Neuronal stem cell (in vitro differentiated cells): Measurements from ENCODE around the gene MRPL16.

Experiments
- DNase-seq: peaks from one replicate; pipeline ENCODE4 v3.0.0-alpha.2; 2013; ENCODE audit warnings: low spot score
- H2AFZ ChIP-seq: one replicate; pipeline ENCODE4 v1.6.1; 2013; ENCODE audit warnings: mild to moderate bottlenecking, low read length, inconsistent platforms
- H2AK5ac ChIP-seq: 2 replicates; pipeline ENCODE4 v1.6.1; 2013; ENCODE audit warnings: low read depth, mild to moderate bottlenecking, inconsistent platforms, low read length, moderate library complexity, mixed read lengths
- H2BK120ac ChIP-seq: 2 replicates; pipeline ENCODE4 v1.6.1; 2013; ENCODE audit warnings: low read depth, mild to moderate bottlenecking, inconsistent platforms, low read length, moderate library complexity, mixed read lengths
- H2BK12ac ChIP-seq: one replicate; pipeline ENCODE4 v1.6.1; 2013; ENCODE audit warnings: low read length, inconsistent platforms
- H2BK15ac ChIP-seq: 2 replicates; pipeline ENCODE4 v1.6.1; 2013; ENCODE audit warnings: mild to moderate bottlenecking, low read length, inconsistent platforms, mixed read lengths
- H2BK5ac ChIP-seq: one replicate; pipeline ENCODE4 v1.6.1; 2013; ENCODE audit warnings: inconsistent platforms, mild to moderate bottlenecking, low read length, moderate library complexity
- H3K14ac ChIP-seq: one replicate; pipeline ENCODE4 v1.6.1; 2013; ENCODE audit warnings: low read length, inconsistent platforms
- H3K18ac ChIP-seq: 2 replicates; pipeline ENCODE4 v1.6.1; 2013; ENCODE audit warnings: low read length, inconsistent platforms
- H3K23ac ChIP-seq: 2 replicates; pipeline ENCODE4 v1.6.1; 2013; ENCODE audit warnings: low read depth, mild to moderate bottlenecking, mixed read lengths, low read length, inconsistent platforms; ENCODE audit not compliant: poor library complexity
- H3K27ac ChIP-seq: replicated peaks from 3 replicates; pipeline ENCODE4 v1.5.1; 2013; ENCODE audit warnings: low read length, inconsistent platforms
- H3K27me3 ChIP-seq, 3 experiments: 2 replicates each; pipeline ENCODE4 v1.6.1; 2013; ENCODE audit warnings: low read length in 3 of 3, mild to moderate bottlenecking in 2 of 3, inconsistent platforms in 1 of 3, low read depth in 1 of 3, mixed read lengths in 1 of 3, moderate library complexity in 1 of 3; ENCODE audit not compliant: control insufficient read depth in 3 of 3, insufficient read depth in 3 of 3
- H3K36me3 ChIP-seq, 2 donors: replicated peaks in 1 of 2; 2 replicates each; pipeline ENCODE4 v1.6.1; 2013; ENCODE audit warnings: low read length in 2 of 2; ENCODE audit not compliant: control insufficient read depth in 2 of 2, insufficient read depth in 2 of 2
- H3K4ac ChIP-seq: 2 replicates; pipeline ENCODE4 v1.6.1; 2013; ENCODE audit warnings: inconsistent platforms, mild to moderate bottlenecking, low read length, moderate library complexity
- H3K4me1 ChIP-seq, 2 donors: 1 replicate in 1 of 2; 2 replicates in 1 of 2; pipeline ENCODE4 v1.6.1; 2013; ENCODE audit warnings: low read length in 2 of 2, low read depth in 1 of 2; ENCODE audit not compliant: control insufficient read depth in 2 of 2, insufficient read depth in 1 of 2
- H3K4me2 ChIP-seq: one replicate; pipeline ENCODE4 v1.6.1; 2013; ENCODE audit warnings: mild to moderate bottlenecking, low read length, inconsistent platforms; ENCODE audit not compliant: insufficient read depth, poor library complexity, severe bottlenecking
- H3K4me3 ChIP-seq, 2 donors: 2 replicates each; pipeline ENCODE4 v1.5.1; 2013; ENCODE audit warnings: low read length in 2 of 2, mild to moderate bottlenecking in 2 of 2, inconsistent platforms in 1 of 2, moderate library complexity in 1 of 2
- H3K79me1 ChIP-seq: one replicate; pipeline ENCODE4 v1.6.1; 2013; ENCODE audit warnings: low read depth, mild to moderate bottlenecking, inconsistent platforms, low read length, moderate library complexity
- H3K9ac ChIP-seq: one replicate; pipeline ENCODE4 v1.6.1; 2013; ENCODE audit warnings: mild to moderate bottlenecking, low read depth, low read length, inconsistent platforms; ENCODE audit not compliant: poor library complexity
- H3K9me3 ChIP-seq, 2 donors: replicated peaks in 1 of 2; 2 replicates each; pipeline versions ENCODE3 to v1.6.1; 2013; ENCODE audit warnings: low read length in 2 of 2, mild to moderate bottlenecking in 2 of 2, inconsistent platforms in 1 of 2, low read depth in 1 of 2, mixed read lengths in 1 of 2, moderate library complexity in 1 of 2; ENCODE audit not compliant: control insufficient read depth in 2 of 2, insufficient read depth in 1 of 2
- H4K8ac ChIP-seq: one replicate; pipeline ENCODE4 v1.6.1; 2013; ENCODE audit warnings: low read depth, mild to moderate bottlenecking, inconsistent platforms, low read length, moderate library complexity
- H4K91ac ChIP-seq: one replicate; pipeline ENCODE4 v1.6.1; 2013; ENCODE audit warnings: low read length, low read depth, mild to moderate bottlenecking, inconsistent platforms; ENCODE audit not compliant: poor library complexity
- WGBS, 2 donors: extraction: QIAGEN DNeasy Blood & Tissue Kit; methylation state at CpG; one replicate each; pipeline ENCODE4 v1.1.7; 2013; ENCODE audit warnings: missing lambda C conversion rate in 2 of 2, mixed read lengths in 1 of 2; ENCODE audit not compliant: insufficient read length in 2 of 2, insufficient replicate concordance in 1 of 2; ENCODE audit errors: extremely low coverage in 2 of 2; 5-methylcytosine and 5-hydroxymethylcytosine counted together

Gene MRPL16

DNA sequence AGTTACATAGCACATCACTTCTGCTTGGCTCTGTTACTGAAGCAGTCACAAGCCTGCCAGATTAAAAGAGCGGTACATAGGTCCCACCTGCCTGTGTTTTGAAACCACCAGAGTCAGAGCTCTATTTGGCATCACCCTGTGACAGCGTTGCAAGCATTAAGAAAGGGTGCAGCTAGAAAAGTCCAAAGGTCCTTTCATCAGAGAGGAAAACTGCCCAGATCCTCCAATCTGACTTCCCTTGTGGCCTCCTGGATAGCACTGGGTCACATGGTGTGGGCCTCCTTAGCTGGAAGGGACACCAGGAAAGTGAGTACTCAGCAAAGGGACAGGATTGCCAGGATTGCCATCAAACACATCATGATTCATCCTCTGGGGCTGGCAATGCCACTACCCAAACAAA lies 32.5 kb downstream of the MRPL16 start:
- Histone ChIP-seq H3K4me2 (no peak overlapping the region), H3K4me3 (no peak overlapping the region), H4K8ac (no peak overlapping the region), H3K27me3 (peaks cover 0 to 2% (median 0%) of the 10 kb centered on the region in 3 experiments), H2BK5ac (no peak overlapping the region), H3K18ac (no peak overlapping the region), H4K91ac (no peak overlapping the region), H2AFZ (no peak overlapping the region), H3K27ac (no peak overlapping the region), H3K36me3 (peaks cover 0 to 4% of the 10 kb centered on the region in 2 donors), H3K4me1 (no peaks in the 10 kb centered on the region), H3K9me3 (no peaks in the 10 kb centered on the region), H2BK120ac (no peak overlapping the region), H2BK15ac (no peak overlapping the region), H2BK12ac (no peak overlapping the region), H3K4ac (no peak overlapping the region), H3K9ac (no peak overlapping the region), H2AK5ac (no peak overlapping the region), H3K79me1 (no peaks in the 10 kb centered on the region), H3K23ac (no peak overlapping the region), H3K14ac (no peak overlapping the region)
- WGBS, 2 donors: no CpG with 5 or more reads among the region's 2 CpGs
- no peak for DNase-seq

DNA sequence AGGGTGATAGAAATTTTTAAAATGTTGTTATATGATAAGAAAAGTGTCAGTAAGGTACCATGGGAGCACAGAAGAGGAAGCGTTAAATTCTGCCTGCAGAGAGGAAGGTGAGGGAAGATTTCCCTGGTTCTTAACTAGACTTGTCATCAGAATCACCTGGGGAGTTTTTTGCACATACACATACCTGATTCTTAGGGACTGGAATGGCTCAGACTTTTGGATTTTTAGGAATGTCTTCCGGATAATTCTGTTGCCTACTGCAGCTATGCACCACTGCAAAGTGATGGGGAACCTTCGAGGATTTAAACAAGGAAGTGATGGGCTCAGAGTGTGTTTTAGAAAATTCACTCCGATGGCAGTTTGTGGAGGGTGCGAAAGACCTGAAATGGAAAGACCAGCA lies 33.5 kb downstream of the MRPL16 start:
- no peak overlapping the region for H3K4ac ChIP-seq
- WGBS, 2 donors: no CpG with 5 or more reads among the region's 5 CpGs
- H3K27me3 ChIP-seq: peaks cover 0 to 2% (median 0%) of the 10 kb centered on the region in 3 experiments
- no peak overlapping the region for H3K27ac ChIP-seq
- no peak overlapping the region for H3K23ac ChIP-seq
- no peak overlapping the region for H4K8ac ChIP-seq
- DNase-seq: no peak
- H3K14ac ChIP-seq: no peak overlapping the region
- no peak overlapping the region for H3K4me2 ChIP-seq
- no peak overlapping the region for H4K91ac ChIP-seq
- no peak overlapping the region for H3K9ac ChIP-seq
- H2AK5ac ChIP-seq: no peak overlapping the region
- H2BK5ac ChIP-seq: no peak overlapping the region
- H3K4me1 ChIP-seq: no peaks in the 10 kb centered on the region
- H3K18ac ChIP-seq: no peak overlapping the region
- no peak overlapping the region for H2BK15ac ChIP-seq
- no peak overlapping the region for H3K4me3 ChIP-seq
- H3K79me1 ChIP-seq: no peaks in the 10 kb centered on the region
- H3K36me3 ChIP-seq: peaks cover 0 to 4% of the 10 kb centered on the region in 2 donors
- H3K9me3 ChIP-seq: no peaks in the 10 kb centered on the region
- H2AFZ ChIP-seq: no peak overlapping the region
- no peak overlapping the region for H2BK120ac ChIP-seq
- no peak overlapping the region for H2BK12ac ChIP-seq

DNA sequence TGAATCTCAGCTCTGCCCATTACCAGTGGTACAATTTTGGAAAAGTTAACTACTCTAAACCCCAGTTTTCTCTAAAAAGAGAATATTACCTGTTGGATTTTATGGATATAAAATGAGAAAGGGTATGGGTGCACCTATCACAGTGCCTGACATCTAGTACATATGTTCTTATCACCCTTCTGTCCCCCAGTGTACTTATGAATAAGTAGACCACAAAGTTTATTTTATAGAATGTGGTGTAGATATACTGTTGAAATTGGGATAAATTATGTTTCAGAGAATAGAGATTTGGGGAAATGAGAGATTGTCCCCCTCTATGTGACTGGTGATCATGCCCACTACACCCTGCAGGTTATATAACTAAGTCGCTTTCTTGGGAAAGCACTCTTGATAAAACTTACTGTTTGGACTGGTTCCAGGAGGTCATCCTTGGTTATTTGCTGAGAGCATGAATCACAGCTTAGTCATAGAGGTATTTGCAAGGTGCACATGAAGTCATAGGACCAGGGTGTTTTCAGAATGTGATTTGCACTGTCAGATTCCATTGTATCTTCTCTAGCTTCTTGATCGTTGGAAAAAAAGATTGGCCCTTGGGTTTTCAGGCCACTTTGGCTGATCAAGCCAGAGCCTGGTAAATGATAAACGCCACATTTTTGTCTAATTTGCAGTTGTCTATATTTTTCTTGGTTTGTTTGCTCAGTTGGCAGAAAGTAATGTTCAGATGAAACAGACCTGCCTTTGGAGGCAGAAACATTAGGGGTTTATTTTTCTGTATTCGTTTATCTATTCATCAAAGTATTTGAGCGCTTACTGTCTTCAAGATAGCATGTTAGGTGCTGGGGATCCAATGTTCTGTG lies 34.1 kb downstream of the MRPL16 start:
- Histone ChIP-seq H2AK5ac (no peak overlapping the region), H4K8ac (no peak overlapping the region), H2BK12ac (no peak overlapping the region), H2AFZ (no peak overlapping the region), H4K91ac (no peak overlapping the region), H3K4me3 (no peak overlapping the region), H3K18ac (no peak overlapping the region), H3K4me1 (no peaks in the 10 kb centered on the region), H3K23ac (no peak overlapping the region), H3K14ac (no peak overlapping the region), H3K4ac (no peak overlapping the region), H3K9me3 (no peaks in the 10 kb centered on the region), H2BK5ac (no peak overlapping the region), H2BK15ac (no peak overlapping the region), H2BK120ac (no peak overlapping the region), H3K79me1 (no peaks in the 10 kb centered on the region), H3K27ac (no peak overlapping the region), H3K27me3 (peaks cover 0 to 2% (median 0%) of the 10 kb centered on the region in 3 experiments), H3K4me2 (no peak overlapping the region), H3K9ac (no peak overlapping the region), H3K36me3 (peaks cover 0 to 4% of the 10 kb centered on the region in 2 donors)
- WGBS, 2 donors: no CpG with 5 or more reads among the region's 5 CpGs
- no peak for DNase-seq

DNA sequence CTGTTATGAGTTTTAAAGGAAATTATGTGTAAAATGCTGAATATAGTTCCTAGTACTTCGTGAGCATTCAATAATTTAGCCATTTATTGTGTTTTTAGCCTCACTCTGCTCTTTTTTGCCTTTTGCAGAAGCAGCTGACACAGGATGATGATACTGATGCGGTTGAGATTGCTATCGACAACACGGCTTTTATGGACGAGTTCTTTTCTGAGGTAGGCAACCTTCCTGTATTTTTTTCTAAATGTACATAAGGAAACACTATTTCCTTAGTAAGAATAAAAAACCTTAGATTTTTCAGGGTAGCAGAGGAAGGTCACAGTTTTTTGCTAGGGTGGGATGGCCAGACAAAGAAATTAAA lies 37.5 kb downstream of the MRPL16 start:
- Histone ChIP-seq H3K27me3 (no peaks in the 10 kb centered on the region), H3K4me3 (no peak overlapping the region), H2AFZ (no peak overlapping the region), H3K18ac (no peak overlapping the region), H3K4me1 (peaks cover 0 to 4% of the 10 kb centered on the region in 2 donors), H3K9ac (no peak overlapping the region), H3K4ac (no peak overlapping the region), H4K8ac (no peak overlapping the region), H3K36me3 (peaks cover 0 to 1% of the 10 kb centered on the region in 2 donors), H3K23ac (no peak overlapping the region), H2BK120ac (no peak overlapping the region), H2AK5ac (no peak overlapping the region), H3K14ac (no peak overlapping the region), H3K9me3 (no peaks in the 10 kb centered on the region), H2BK5ac (no peak overlapping the region), H2BK15ac (no peak overlapping the region), H3K4me2 (no peak overlapping the region), H3K27ac (no peak overlapping the region), H3K79me1 (no peaks in the 10 kb centered on the region), H4K91ac (no peak overlapping the region), H2BK12ac (no peak overlapping the region)
- DNase-seq: no peak
- WGBS, 2 donors: no CpG with 5 or more reads among the region's 5 CpGs
